T-helper 9 cell (primary cell): ENCODE results near the gene HSBP1L1.

ENCODE experiments used
- DNase-seq: peaks from one replicate; pipeline ENCODE4 v3.0.0-alpha.2; 2020

HSBP1L1 gene

DNA sequence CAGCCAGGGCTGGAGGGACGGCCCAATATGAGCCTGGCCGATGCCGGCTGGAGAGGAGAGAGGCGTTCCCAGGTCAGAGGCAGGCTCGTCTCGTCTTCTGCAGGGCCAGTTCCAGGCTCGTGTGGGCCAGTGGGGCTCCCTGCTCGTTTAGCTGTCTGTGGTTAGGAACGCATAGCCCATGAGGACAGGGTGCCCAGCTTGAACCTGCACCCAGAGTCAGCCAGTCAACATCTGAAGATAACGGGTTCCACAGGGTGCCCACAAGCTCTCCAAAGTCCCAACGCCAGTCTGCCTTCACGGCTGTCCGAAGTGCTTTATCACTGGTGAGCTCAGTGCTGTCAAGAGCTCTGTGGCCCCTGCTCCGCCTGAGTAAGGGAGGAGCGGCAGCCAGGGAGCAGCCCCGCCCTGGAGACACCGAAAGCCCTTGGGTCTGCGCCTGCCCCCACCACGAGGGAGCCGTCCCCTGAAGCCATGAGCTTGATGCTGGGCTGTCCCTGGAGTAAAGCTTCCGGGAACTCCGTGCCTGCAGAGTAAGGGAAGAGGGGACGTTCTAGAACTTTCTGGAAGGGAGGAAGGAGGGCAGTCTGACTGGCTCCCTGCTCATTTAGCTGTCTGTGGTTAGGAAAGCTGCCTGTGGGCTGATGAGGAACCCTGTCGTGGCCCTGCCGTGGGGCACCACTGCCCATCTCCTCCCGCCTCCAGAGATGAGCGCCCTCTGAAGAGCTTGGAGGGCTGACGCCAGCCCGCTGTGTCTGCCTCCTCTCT, 2.7 kb upstream of the HSBP1L1 start:
- no peak for DNase-seq

DNA sequence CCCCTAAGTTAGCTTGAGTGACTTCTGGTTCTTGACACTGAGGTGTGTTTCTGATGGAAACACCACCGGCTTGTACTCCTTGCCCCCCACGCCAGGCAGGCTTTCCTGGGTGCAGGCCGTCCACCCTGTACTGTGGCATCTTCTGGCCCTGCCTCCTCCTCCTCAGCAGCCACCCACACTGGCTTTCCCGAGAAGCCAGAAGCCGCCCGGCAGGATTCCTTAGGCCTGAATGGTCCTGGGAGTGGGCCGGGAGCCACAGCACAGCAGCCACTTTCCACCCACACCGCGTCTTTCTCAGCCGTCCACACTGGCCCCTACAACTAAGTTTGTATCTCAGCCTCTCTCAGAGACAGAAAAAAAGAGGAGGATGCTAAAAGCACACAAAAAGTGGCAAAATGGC, 2.1 kb upstream of the HSBP1L1 start:
- DNase-seq: no peak

DNA sequence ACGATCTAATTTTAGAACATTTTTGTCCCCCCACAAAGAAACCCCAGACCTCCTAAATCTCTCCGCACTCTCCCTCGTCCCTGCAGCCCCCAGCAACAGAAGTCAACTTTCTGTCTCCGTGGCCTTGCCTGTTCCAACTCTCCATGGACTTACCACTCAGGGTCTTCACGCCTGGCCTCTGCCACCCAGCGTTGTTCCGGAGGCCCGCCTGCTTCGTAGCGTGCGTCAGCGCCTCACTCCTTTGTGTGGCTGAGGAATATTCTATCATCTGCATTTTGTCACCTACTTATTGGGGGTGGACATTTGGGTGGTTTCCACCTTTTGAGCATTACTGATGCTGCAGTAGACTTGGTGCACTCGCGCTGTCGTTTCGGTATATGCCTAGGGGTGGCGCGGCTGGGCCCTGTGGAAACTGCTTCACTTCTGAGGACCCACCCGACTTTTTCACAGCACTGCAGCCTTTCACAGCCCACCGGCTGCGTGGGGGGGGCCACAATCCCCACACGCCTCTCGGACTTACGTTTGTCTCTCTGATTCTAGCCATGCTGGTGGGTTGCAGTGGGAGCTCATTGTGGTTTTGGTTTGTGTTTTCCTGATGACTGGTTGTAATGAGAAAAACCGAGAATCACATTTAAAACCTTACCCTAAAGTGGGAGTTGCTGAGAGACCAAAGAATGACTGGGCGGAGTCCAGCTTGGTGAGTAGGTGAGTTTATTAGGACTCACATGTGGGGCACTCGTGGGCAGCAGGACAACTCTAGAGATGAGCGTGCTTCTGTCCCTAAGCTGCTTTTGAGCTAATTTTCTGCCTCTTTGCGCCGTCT, 1.4 kb upstream of the HSBP1L1 start:
- peak; percentile 42 for DNase-seq

DNA sequence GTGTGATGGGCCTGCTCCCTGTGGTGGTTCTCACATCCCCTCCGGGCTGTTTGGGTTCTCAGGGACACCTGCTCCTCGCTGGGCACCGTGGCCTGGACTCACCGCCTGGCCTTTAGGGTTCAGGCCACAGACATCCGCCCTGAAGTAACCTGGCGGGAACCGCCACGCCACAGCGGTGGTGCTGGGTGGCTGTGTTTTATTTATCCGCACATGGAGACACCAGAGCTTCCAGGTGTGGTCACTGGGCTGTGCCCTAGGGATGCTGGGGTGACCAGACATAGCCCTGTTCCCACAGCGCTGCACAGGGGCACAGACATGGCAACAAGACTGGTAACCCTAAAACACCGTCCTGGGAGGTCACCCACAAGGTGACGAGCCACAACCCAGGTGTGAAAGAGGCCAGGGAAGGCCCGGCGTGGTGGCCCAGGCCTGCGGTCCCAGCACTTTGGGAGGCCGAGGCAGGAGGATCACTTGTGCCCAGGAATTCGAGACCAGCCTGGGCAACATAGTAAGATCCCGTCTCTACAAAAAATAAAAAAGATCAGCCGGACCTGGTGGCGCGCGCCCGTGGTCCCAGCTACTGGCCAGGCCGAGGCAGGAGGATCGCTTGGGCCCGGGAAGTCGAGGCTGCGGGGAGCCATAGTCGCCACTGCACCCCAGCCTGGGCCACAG, 649 bp upstream of the HSBP1L1 start:
- DNase-seq: no peak

DNA sequence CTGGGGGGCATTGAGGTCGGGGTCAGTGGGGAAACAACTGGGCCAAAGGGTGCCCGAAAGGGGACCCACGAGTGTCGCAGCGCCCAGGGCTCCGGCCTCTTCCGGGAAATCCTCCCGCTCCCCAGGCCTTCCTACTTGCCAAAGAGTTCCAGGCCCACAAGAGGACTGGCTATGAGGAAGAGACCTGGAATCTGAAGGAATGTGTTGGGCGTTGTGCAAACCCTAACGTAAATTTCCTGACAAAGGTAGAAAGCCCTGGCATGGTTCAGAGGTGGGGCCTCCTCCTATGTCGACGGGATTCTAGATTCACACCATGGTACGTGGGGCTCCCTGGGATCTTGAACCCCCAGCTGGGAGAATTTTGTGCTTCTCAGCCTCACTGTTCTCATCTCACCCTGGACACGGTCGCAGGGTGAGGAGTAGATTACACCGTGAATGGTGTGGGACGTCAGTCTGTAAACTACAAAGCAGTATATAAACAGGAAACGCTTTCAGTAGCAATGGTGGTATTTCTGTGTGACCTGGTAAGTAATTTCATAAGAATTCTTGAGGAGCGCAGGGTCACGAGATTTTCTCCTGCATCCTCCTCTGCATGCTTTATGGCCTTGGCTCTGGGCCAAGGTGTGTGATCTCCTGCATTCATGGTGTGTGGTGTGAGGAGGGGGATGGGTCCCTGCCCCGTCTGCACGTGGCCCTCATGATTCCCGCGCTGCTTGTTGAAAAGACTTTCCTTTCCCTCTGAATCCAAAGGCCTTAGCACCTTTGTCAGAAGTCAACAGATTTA, 868 bp downstream of the HSBP1L1 start:
- no peak for DNase-seq

DNA sequence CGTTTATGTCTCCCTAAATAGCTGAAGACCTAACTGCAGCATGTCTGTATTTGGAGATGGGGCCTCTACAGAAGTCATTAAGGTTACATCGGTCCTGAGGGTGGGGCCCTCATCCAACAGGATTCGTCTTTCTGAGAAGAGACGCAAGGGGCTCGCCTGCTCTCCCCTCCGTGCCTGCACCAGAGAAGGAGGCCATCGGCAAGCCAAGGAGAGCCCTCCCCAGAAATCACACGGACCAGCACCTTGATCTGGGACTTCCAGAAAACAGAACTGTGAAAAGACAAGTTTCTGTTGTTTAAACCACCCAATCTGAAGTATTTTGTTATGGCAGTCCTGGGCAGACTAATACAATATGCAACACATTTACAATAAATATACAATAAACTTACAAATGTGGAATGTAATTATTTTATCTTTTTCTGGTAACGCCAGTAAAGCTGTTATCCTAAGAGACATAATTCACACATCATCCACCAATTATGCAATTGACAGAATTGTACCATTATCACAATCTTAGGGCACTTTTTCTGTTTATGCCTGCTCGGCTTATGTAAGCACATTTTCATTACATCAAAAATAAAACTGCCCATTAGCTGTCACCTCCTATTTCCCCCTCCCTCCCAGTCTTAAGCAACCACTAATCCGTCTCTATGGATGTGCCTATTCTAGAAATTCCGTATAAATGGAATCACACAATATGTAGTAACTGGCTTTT, 6.1 kb downstream of the HSBP1L1 start:
- no peak for DNase-seq

DNA sequence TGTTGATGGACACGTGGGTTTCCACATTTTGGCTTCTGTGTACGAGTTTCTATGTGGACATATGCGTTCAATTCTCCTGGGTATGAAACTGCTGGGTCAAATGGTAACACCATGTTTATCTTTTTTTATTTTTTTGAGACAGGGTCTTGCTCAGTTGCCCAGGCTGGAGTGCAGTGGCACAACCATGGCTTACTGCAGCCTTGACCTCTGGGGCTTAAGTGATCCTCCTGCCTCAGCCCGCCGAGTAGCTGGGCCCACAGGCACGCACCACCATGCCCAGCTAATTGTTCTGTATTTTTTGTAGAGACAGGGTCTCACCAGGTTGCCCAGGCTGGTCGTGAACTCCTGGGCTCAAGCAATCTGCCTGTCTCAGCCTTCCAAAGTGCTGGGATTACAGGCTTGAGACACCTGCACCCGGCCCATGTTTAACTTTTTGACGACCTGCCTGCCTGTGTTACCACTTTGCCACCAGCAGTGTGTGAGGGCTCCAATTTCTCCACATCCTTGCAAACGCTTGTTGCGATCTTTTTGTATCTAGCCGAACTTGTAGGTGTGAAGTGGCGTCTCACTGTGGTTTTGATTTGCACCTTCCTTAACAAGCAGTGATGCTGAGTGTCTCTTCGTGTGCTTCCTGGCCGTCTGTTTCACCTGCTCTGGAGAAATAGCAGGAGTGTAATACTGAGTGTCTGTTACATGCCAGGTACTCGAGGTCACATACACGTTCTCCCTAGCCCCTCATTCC, 6.9 kb downstream of the HSBP1L1 start:
- DNase-seq: no peak

DNA sequence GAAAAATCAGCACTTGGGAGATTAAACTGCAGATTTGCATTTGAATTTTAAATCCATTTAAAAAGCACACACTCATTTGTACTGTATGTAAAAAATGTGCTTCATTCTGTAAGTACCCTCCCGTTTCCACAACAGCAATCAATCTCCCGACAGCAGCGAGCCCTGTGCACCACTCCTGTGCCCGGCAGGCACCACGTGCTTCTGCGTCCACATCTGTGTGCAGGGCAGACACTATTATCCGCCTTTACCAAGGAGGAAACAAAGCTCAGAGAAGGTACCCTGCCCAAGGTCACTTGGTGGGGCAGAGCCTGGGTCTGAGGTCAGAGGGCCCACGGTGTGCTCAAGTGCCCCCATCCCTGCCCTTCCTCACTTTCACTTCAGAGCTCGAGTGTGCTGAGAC, 7.5 kb downstream of the HSBP1L1 start:
- no peak for DNase-seq

DNA sequence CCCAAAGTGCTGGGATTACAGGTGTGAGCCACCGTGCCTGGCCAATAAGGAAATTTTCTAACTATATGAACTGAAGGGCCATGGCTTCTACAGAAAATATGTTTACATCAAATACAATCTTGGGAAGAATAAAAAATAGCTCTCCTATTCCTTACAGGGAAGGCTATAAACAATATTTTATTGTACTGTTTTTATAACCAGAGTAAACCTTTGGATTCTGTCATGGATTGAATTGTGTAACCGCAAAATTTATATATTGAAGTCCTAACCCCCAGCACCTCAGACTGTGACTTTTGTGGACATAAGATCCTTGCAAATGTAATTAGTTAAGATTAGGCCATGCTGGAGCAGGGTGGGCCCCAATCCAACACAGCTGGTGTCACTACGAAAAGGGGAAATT, 8.3 kb downstream of the HSBP1L1 start:
- DNase-seq: no peak

DNA sequence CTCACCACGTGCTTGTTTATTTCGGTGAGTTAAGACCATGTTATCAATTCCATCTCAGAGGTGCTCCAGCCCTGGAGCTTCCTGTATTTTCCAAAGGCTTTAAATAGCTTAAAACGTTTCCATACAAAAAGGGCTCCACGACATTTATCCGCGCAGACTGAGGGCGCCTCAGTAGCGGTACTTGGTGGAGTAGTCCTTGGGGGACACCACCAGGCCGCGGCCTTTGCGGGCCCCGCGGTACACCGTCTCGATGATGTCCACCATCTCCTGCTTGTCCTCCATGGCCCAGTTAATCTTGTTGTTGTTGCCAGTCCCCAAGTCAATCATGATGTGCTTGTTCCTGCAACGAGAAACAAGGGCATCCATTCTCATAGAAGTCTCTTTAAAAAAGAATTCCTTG, 9.1 kb downstream of the HSBP1L1 start:
- DNase-seq: no peak

DNA sequence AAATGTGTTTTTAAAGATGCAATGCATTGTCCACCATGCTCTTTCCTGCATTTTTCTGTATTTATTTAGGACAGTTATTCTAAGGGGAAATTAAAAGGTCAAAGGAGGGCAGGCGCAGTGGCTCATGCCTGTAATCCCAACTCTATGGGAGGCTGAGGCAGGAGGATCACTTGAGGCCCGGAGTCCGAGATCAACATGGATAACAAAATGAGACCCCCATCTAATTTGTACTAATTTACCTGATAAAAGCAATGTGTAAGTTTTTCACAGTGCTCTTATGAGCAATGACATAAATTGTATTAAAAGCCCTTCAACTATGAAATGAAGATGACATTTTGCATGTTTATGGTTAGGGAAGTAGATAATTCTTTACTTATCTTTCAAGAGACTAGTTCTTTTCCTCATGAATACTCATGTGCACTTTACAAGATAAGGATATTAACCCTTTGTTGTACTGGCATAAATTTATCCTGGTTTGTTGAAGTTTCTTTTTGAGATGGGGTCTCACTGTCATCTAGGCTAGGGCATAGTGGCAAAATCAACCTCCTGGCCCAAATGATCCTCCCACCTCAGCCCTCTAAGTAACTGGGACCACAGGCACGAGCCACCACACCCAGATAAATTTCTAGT, 9.7 kb downstream of the HSBP1L1 start:
- DNase-seq: no peak

DNA sequence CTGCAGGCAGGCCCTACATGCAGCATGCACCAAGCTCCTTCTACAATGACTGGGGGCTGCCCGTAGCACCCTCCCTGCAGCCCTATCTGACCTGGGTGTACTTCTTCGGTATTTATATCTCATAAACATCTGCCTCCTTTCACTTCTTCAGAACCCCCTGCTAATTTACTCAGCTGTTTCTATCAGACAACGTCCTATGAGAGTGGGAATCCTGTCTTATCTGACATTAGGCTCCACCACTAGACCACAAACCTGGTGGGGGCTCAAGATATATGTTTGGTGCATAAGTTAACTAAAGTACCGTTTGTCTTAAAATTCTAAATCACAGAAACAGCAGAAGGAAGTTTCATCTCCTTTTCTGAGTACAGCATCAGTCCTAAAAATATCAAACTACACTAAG, 10.6 kb downstream of the HSBP1L1 start:
- DNase-seq: no peak

DNA sequence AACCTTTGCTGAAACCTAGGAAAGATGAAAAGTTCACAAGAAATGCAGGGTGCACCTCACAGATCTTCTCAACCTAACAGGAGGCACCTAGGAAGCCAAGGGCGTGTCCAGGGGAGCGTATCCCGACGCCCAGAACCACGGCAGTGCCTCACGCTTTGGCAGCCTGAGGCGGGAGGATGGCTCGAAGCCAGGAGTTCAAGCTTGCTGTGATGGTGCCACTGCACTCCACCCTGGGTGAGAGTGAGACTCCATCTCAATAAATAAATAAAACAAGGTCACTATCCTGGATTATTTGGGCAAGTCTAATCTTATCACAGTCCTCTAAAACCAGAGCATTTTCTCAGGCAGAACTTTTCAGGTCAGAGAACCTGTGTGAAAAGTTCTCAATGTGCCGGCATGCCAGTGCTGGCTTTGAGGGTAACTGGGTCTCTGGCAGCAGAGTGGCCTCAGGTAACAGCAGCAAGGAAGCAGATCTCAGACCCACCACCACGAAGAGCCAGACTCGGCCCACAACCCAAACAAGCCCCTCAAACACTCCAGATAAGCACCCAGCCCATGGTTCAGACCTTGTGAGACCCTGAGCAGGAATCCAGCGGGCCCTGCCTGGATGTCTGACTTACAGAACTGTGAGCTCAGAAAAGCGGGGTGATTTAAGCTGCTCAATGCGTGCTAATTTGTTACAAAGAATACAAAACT, 11.7 kb downstream of the HSBP1L1 start:
- no peak for DNase-seq

DNA sequence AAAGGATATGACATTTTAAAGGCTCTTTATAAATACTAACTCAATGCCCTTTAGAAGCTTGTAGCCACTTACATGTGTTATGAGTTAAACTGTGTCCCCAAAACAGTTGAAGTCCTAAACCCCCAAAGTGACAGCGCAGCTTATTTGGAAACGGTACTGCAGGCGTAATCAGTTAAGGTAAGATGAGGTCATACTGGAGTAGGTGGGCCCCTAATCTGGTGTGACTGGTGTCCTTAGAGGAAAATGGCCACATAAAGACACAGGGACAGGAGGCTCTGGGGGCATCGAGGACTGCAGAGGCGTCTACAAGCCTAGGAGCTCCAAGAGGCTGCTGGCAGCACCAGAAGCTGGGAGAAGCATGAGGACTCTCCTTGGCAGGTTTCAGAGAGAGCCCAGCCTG, 15.4 kb downstream of the HSBP1L1 start:
- no peak for DNase-seq

DNA sequence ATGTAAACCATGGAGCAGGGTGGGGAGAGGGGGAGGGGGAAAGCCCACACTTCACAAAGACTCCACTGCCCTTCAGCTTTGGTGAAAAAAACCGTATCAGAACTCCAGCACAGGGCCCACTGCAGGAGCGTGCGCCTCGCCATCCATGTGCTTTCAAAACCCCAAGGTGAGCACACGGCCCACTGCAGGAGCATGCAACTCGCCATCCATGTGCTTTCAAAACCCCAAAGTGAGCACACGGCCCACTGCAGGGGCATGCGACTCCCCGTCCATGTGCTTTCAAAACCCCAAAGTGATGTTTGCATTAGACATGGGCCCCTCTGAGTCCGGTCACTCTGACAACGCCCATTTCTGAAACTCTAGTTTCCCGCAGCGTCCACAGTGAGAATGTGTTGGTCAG, 16.1 kb downstream of the HSBP1L1 start:
- DNase-seq: no peak

DNA sequence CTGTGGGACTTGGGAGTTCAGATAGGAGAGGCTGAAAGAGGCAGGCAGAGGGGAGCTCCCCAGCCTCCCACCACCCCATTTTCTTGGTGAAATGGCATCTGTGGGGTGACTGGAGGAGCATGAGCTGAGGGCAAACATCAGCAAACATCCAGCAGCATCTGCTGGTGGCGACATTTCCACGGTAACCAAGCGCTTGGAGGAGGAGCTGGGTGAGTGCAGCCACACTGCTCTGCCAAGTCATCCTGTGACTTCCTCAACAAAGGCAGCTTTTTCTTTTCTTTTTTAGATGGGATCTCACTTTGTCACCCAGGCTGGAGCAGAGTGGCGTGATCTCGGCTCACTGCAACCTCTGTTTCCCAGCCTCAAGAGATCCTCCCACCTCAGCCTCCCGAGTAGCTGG, 18.3 kb downstream of the HSBP1L1 start:
- no peak for DNase-seq

DNA sequence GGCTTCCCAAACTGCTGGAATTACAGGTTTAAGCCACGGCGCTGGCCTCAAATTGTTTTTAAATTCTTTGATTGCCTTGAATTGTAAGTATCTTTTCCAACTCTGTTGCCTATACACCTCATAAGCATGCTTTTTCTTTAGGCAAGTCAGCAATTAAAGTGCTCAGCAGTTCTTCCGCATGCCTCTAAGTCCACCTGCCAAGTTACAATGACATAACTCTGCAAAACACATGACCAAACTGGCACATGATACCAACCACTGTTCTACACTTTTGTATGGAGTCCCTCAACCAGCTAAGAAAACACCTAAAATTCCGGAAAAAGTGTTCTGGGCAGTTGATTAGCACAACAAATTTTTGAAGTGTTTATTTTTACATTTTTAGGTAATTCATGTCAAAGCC, 18.8 kb downstream of the HSBP1L1 start:
- DNase-seq: no peak

DNA sequence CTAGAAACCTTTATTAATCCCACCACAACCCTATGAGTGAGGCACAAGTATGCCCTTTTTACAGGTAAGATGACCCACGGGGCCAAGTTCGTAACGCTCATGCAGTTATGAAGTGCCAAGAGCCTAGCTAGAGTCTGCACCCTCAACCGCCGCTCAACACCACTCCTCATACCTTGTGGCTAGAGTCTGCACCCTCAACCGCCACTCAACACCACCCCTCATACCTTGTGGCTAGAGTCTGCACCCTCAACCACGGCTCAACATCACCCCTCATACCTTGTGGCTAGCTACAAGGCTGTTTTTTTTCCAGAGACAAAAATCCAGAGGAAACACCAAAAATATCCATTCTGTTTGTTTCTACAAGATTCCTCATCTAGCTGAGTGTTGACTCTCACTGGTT, 19.4 kb downstream of the HSBP1L1 start:
- no peak for DNase-seq

DNA sequence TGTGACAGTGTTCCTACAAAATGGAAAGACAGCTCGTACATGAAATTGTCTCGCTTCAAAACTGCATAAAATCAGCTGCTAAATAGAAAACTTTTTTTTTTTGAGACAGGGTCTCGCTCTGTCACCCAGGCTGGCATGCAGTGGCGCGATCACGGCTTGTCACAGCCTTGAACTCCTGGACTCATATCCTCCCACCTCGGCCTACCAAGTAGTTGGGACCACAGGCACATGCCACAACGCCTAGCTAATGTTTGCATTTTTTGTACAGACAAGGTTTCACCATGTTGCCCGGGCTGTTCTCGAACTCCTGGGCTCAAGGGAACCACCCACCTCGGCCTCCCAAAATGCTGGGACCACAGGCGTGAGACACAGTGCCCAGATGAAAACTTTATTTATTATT, 20.7 kb downstream of the HSBP1L1 start:
- no peak for DNase-seq

DNA sequence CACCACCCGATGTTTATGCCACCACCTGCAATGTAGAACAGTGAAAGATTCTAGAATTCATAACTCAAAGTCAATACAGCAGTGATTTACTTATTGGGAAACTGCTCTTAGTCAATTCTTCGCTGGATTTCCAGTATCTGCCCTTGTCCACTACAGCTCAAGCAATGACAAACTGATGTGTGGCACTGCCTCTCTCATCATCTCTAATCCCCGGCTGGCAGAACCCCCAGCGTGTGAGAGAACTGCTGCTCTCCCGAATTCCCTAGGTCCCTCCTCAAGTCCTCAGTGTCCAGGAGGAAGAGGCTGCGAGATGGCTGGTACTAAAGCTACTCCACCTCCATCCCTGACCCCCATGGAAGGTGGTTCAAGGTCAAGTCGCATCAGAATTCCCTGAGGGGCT, 22.3 kb downstream of the HSBP1L1 start:
- no peak for DNase-seq
